ENCODE results near the gene TSPAN11. TPM values are rescaled to one million over a fixed set of nuclear protein-coding genes. Genes with fewer than 3 reads are reported as not detected.

Gene TSPAN11
- total and polyA plus RNA-seq, 7 experiments from 2014 or later = not detected

DNA sequence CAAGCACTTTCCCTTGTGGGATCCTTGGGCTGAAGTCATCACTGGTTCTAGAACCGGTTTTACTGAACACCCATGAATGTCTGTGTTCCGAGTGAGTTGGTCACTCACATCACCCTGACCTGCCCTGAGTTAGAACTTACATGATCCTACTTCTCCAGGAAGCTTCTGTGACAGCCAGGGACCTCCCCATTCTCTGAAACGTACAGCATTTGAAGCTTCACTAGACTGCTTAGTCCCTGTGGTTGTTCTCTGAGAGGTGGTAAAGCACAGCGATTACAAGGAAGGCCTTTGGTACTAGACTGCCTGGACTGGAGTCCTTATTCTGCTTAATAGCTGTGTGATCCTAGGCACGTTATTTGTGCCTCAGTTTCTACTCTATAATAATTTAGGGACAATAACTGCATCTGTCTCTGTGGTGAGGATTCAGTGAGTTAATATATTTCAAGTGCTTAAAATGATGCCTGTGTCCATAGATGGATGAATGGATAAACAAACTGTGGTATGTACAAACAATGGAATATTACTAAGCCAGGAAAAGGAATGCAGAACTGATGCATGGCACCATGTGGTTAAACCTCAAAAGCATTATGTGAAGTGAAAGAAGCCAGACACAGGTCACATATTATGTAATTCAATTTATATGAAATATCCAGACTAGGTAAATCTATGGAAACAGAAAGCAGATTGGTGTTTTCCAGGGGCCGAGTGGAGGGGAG lies 92.4 kb downstream of the TSPAN11 start:
- H3K27ac ChIP-seq (ENCODE audit: low read depth, low read length) = no peak overlapping the region
- POLR2A ChIA-PET = no interaction called here
- no peaks in the 10 kb centered on the region for H3K9me3 ChIP-seq (ENCODE audit: control insufficient read depth in 2 of 3, low read length in 3 of 3)
- intact Hi-C loops (cut with micrococcal nuclease) = no loop called here
- Mint-ChIP-seq H3K27me3 (peaks cover 0 to 12% (median 8%) of the 10 kb centered on the region in 5 donors), H3K27ac (no peak overlapping the region), H3K4me3 (no peak overlapping the region), H3K4me1 (no peaks in the 10 kb centered on the region), H3K9me3 (peaks cover 0 to 4% (median 0%) of the 10 kb centered on the region in 11 donors), H3K36me3 (no peaks in the 10 kb centered on the region)
- no peak for ATAC-seq
- DNase-seq = no peak
- CTCF ChIA-PET = no interaction called here
- no peaks in the 10 kb centered on the region for H3K27me3 ChIP-seq (ENCODE audit: control insufficient read depth in 2 of 2, insufficient read depth in 2 of 2, low read length in 2 of 2)
- H3K4me3 ChIP-seq (ENCODE audit: low read length) = no peak overlapping the region
- H3K4me1 ChIP-seq (ENCODE audit: control insufficient read depth in 2 of 2, insufficient read depth in 2 of 2, low read length in 2 of 2) = no peaks in the 10 kb centered on the region
- H3K36me3 ChIP-seq (ENCODE audit: control insufficient read depth in 2 of 3, insufficient read depth in 3 of 3, low read length in 3 of 3) = no peaks in the 10 kb centered on the region

DNA sequence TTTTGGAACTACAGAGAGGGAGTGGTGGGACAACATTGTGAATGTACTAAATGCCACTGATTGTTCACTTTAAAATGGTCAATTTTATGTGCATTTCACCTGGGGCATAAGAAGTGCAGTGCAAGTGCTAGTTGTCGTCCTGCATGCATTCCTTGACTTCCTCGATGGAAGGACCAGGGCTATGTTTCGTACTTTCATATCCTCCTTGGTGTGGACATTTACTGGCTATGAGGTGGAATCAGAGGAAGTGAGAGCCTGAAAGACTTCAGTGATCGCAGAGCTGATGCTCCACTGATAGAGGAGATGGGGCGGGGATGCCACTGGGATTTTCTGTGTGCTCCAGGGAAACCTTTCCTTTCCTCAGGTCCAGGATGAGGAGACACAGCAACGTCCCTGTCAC lies 93.0 kb downstream of the TSPAN11 start:
- Mint-ChIP-seq H3K27me3 (peaks cover 0 to 18% (median 8%) of the 10 kb centered on the region in 5 donors), H3K4me1 (no peaks in the 10 kb centered on the region), H3K9me3 (peaks cover 0 to 4% (median 0%) of the 10 kb centered on the region in 11 donors), H3K27ac (no peak overlapping the region), H3K36me3 (no peaks in the 10 kb centered on the region), H3K4me3 (no peak overlapping the region)
- ChIA-PET CTCF (no interaction called here), POLR2A (no interaction called here)
- no peaks in the 10 kb centered on the region for H3K36me3 ChIP-seq (ENCODE audit: control insufficient read depth in 2 of 3, insufficient read depth in 3 of 3, low read length in 3 of 3)
- intact Hi-C loops (cut with micrococcal nuclease) = no loop called here
- H3K4me1 ChIP-seq (ENCODE audit: control insufficient read depth in 2 of 2, insufficient read depth in 2 of 2, low read length in 2 of 2) = no peaks in the 10 kb centered on the region
- H3K9me3 ChIP-seq (ENCODE audit: control insufficient read depth in 2 of 3, low read length in 3 of 3) = no peaks in the 10 kb centered on the region
- H3K4me3 ChIP-seq (ENCODE audit: low read length) = no peak overlapping the region
- ATAC-seq (no peak), DNase-seq (no peak)
- no peak overlapping the region for H3K27ac ChIP-seq (ENCODE audit: low read depth, low read length)
- no peaks in the 10 kb centered on the region for H3K27me3 ChIP-seq (ENCODE audit: control insufficient read depth in 2 of 2, insufficient read depth in 2 of 2, low read length in 2 of 2)

DNA sequence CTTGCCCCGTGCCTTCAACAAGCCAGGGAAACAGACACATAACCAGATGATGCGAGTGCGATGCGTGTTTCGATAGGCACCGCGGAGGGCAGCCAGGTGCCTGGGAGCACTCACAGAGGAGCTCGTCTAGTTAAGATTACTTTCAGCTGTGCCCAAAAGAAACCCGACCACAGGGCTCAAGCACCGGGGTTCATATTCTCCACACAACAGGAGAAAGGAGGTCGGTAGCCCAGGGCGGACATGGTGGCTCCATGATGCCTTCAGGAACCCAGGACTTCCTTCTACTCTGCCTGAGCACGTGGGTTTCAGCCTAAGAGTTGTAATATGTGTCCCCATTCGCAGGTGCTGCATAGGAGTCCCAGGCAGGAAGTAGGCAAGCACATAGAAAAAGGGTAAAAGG lies 93.4 kb downstream of the TSPAN11 start:
- Histone ChIP-seq H3K4me1 (ENCODE audit: control insufficient read depth in 2 of 2, insufficient read depth in 2 of 2, low read length in 2 of 2) (no peaks in the 10 kb centered on the region), H3K27ac (ENCODE audit: low read depth, low read length) (no peak overlapping the region), H3K36me3 (ENCODE audit: control insufficient read depth in 2 of 3, insufficient read depth in 3 of 3, low read length in 3 of 3) (no peaks in the 10 kb centered on the region), H3K27me3 (ENCODE audit: control insufficient read depth in 2 of 2, insufficient read depth in 2 of 2, low read length in 2 of 2) (no peaks in the 10 kb centered on the region), H3K9me3 (ENCODE audit: control insufficient read depth in 2 of 3, low read length in 3 of 3) (no peaks in the 10 kb centered on the region), H3K4me3 (ENCODE audit: low read length) (no peak overlapping the region)
- ChIA-PET CTCF (no interaction called here), POLR2A (no interaction called here)
- Mint-ChIP-seq H3K27me3 (peaks cover 0 to 22% (median 8%) of the 10 kb centered on the region in 5 donors), H3K4me3 (no peak overlapping the region), H3K9me3 (peaks cover 0 to 4% (median 0%) of the 10 kb centered on the region in 11 donors), H3K4me1 (no peaks in the 10 kb centered on the region), H3K36me3 (no peaks in the 10 kb centered on the region), H3K27ac (no peak overlapping the region)
- DNase-seq (no peak), ATAC-seq (no peak)
- intact Hi-C loops (cut with micrococcal nuclease) = no loop called here

DNA sequence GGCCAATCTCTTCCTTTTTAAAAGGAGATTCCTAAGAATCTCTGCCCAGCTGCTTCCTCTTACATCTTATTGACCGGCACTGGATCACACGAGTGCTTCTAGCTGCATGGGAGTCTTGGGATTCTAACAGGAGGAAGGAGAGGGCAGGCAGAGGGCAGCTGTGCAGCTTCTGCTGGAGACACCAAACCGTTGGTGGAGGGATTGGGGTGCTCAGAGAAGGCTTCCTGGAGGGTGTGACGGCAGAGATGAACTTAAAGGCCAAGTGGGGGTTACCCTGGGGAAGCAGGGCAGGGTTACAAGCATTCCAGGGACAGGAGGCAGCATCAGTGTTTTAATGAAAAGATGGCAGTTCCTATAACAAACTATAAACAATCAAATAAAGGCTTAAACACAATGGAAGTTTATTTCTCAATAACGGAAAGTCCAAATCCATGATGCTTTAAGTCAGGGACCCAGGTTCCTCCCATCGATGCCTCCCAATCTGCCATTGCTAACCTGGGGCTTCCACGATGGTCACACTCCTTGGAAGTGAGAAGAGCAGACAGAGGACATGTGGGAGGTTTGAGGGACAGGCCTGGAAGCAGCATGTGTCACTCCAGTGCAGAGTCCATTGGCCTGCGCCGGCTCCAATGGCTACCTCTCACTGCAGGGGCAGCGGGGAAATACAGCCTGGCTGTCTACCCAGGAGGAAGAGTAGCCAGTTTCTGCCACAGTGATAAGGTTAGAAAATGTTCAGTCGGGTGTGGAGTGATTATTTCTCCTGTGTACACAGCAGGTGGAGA lies 94.0 kb downstream of the TSPAN11 start:
- H3K4me1 Mint-ChIP-seq = no peaks in the 10 kb centered on the region
- H3K4me3 Mint-ChIP-seq = no peak overlapping the region
- peaks cover 0 to under 1% (median 0%) of the 10 kb centered on the region in 5 donors for H3K36me3 Mint-ChIP-seq
- Histone ChIP-seq H3K36me3 (ENCODE audit: control insufficient read depth in 2 of 3, insufficient read depth in 3 of 3, low read length in 3 of 3) (no peaks in the 10 kb centered on the region), H3K9me3 (ENCODE audit: control insufficient read depth in 2 of 3, low read length in 3 of 3) (no peaks in the 10 kb centered on the region), H3K4me1 (ENCODE audit: control insufficient read depth in 2 of 2, insufficient read depth in 2 of 2, low read length in 2 of 2) (no peaks in the 10 kb centered on the region), H3K4me3 (ENCODE audit: low read length) (no peak overlapping the region), H3K27me3 (ENCODE audit: control insufficient read depth in 2 of 2, insufficient read depth in 2 of 2, low read length in 2 of 2) (no peaks in the 10 kb centered on the region), H3K27ac (ENCODE audit: low read depth, low read length) (no peak overlapping the region)
- H3K27me3 Mint-ChIP-seq = peaks cover 0 to 25% (median 2%) of the 10 kb centered on the region in 5 donors
- ATAC-seq (no peak), DNase-seq (no peak)
- H3K9me3 Mint-ChIP-seq = peaks cover 0 to 6% (median 0%) of the 10 kb centered on the region in 11 donors
- H3K27ac Mint-ChIP-seq = no peak overlapping the region
- ChIA-PET CTCF (no interaction called here), POLR2A (no interaction called here)
- intact Hi-C loops (cut with micrococcal nuclease) = no loop called here

DNA sequence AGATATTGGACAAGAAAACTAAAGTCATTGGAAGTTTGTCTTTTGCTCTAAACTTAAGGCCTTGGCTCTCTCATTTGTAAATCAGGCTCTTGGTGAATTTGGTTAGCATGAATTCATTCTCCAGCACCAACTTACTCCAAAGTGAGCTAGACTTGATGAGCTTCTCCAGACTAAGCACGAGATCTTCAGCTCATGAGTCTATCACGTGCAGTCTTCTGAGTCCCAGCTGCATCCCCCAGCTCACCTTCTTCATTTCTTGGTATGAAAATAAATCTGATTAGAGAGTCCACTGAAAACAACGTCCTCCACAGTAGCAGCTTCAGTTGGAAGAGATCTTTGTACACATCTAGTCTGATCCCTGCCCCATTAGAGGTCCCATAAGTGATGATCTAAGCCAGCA lies 94.6 kb downstream of the TSPAN11 start:
- Mint-ChIP-seq H3K4me3 (no peak overlapping the region), H3K9me3 (peaks cover 0 to 6% (median 0%) of the 10 kb centered on the region in 11 donors), H3K27ac (no peak overlapping the region), H3K4me1 (no peaks in the 10 kb centered on the region), H3K27me3 (peaks cover 0 to 25% (median 0%) of the 10 kb centered on the region in 5 donors), H3K36me3 (peaks cover 0 to 3% (median 0%) of the 10 kb centered on the region in 5 donors)
- Histone ChIP-seq H3K4me3 (ENCODE audit: low read length) (no peak overlapping the region), H3K36me3 (ENCODE audit: control insufficient read depth in 2 of 3, insufficient read depth in 3 of 3, low read length in 3 of 3) (no peaks in the 10 kb centered on the region), H3K4me1 (ENCODE audit: control insufficient read depth in 2 of 2, insufficient read depth in 2 of 2, low read length in 2 of 2) (no peaks in the 10 kb centered on the region), H3K27ac (ENCODE audit: low read depth, low read length) (no peak overlapping the region), H3K27me3 (ENCODE audit: control insufficient read depth in 2 of 2, insufficient read depth in 2 of 2, low read length in 2 of 2) (no peaks in the 10 kb centered on the region), H3K9me3 (ENCODE audit: control insufficient read depth in 2 of 3, low read length in 3 of 3) (no peaks in the 10 kb centered on the region)
- no peak for ATAC-seq
- DNase-seq = no peak
- CTCF ChIA-PET = no interaction called here
- POLR2A ChIA-PET = no interaction called here
- intact Hi-C loops (cut with micrococcal nuclease) = no loop called here

DNA sequence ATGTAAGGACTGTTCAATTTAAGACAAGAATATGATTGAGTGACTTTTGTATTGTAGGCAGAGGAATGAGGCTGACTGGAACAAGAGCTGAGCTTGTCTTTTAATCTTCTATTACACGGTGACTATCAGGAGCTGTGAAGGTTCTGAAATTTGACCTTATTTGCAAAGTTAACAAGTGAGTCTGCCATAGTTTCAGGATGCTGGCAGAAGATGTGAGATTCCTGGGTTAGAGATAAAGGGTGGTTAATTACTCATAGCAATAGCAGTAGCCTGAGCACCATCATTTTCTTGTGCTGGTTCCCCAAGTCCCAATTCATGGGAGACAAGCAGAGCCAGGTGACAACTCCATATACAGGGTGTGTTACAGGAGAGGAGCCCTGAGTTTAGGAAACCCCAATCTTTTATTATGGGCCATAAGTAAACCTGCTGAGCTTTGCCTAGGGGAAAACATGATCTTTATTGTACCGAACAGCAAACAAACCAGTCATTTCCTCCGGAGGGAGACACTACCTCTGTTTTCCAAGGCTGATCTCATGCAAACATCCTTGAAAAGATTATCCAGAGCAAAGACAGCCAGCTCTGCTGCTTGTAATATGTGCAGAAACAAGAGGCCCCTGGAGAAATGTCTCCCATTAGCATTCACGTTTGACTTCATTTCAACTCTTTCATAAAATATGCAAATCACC lies 95.4 kb downstream of the TSPAN11 start:
- Mint-ChIP-seq H3K4me1 (no peaks in the 10 kb centered on the region), H3K27me3 (peaks cover 0 to 25% (median 0%) of the 10 kb centered on the region in 5 donors), H3K36me3 (peaks cover 0 to 3% (median 0%) of the 10 kb centered on the region in 5 donors), H3K9me3 (peaks cover 0 to 6% (median 0%) of the 10 kb centered on the region in 11 donors), H3K4me3 (no peak overlapping the region), H3K27ac (no peak overlapping the region)
- no peak overlapping the region for H3K4me3 ChIP-seq (ENCODE audit: low read length)
- ATAC-seq (no peak), DNase-seq (no peak)
- H3K36me3 ChIP-seq (ENCODE audit: control insufficient read depth in 2 of 3, insufficient read depth in 3 of 3, low read length in 3 of 3) = no peaks in the 10 kb centered on the region
- ChIA-PET CTCF (no interaction called here), POLR2A (no interaction called here)
- no peaks in the 10 kb centered on the region for H3K4me1 ChIP-seq (ENCODE audit: control insufficient read depth in 2 of 2, insufficient read depth in 2 of 2, low read length in 2 of 2)
- no peak overlapping the region for H3K27ac ChIP-seq (ENCODE audit: low read depth, low read length)
- H3K27me3 ChIP-seq (ENCODE audit: control insufficient read depth in 2 of 2, insufficient read depth in 2 of 2, low read length in 2 of 2) = no peaks in the 10 kb centered on the region
- intact Hi-C loops (cut with micrococcal nuclease) = no loop called here
- H3K9me3 ChIP-seq (ENCODE audit: control insufficient read depth in 2 of 3, low read length in 3 of 3) = no peaks in the 10 kb centered on the region

All from naive thymus-derived CD4-positive, alpha-beta T cell (primary cell).